ENCODE measurements around the gene C1QBP. TPM values are rescaled to one million over a fixed set of nuclear protein-coding genes. Genes with fewer than 3 reads are reported as not detected.

C1QBP gene
- total and polyA plus RNA-seq, 2 of the 4 experiments (the other 2 are of a cell fraction): 172 to 173 TPM

GRCh38 chr17:5424909-5425308 lies 14.0 kb downstream of the C1QBP start:
- no peak overlapping the region for H4K8ac ChIP-seq (ENCODE audit: low read depth in 2 of 2, low read length in 2 of 2)
- H3K27me3 ChIP-seq (ENCODE audit: control insufficient read depth, insufficient read depth, low read length): no peaks in the 10 kb centered on the region
- no peak overlapping the region for H2BK20ac ChIP-seq (ENCODE audit: low read depth, low read length)
- H3K9me1 ChIP-seq (ENCODE audit: insufficient read depth, low read length): peaks cover 24% of the 10 kb centered on the region
- H2AK9ac ChIP-seq (replicated peaks; ENCODE audit: low read depth, low read length, poor library complexity): no peak overlapping the region
- no CpG with 5 or more reads among the region's 1 CpG for WGBS, 2 experiments (ENCODE audit: extremely low coverage in 2 of 2, insufficient read length in 1 of 2)
- H3K14ac ChIP-seq (replicated peaks; ENCODE audit: low read depth, low read length): no peak overlapping the region
- no peak overlapping the region for H3K56ac ChIP-seq (ENCODE audit: extremely low read depth, insufficient read depth, low read length)
- no peak overlapping the region for H3K18ac ChIP-seq (ENCODE audit: low read depth, low read length)
- peaks cover 6% of the 10 kb centered on the region; the same call in 1 of the 2 replicates for H4K20me1 ChIP-seq (ENCODE audit: insufficient read depth, low read length)
- dilution Hi-C loops (cut with HindIII; ENCODE audit: low sequenced_read_pairs, unreplicated experiment): no loop called here
- no peak for TF ChIP-seq MAFK (IDR thresholded peaks at IDR 0.05; ENCODE audit: low read depth, low read length)
- 0 out of 2 replicates have a peak, but pooled peaks have one; percentile 10 for TF ChIP-seq BHLHE40 (IDR thresholded peaks at IDR 0.05; ENCODE audit: low read depth, low read length)
- TF ChIP-seq MXI1 (IDR thresholded peaks at IDR 0.05; ENCODE audit: borderline replicate concordance, low read depth, low read length): peak; percentile 40; the same call in 1 of the 2 replicates
- peak; percentile 69 for DNase-seq
- no peak overlapping the region for H3K4me3 ChIP-seq (ENCODE audit: insufficient read depth, low read depth, low read length)
- BruUV-seq (replicated peaks): no TSS peak
- H3K27ac ChIP-seq (ENCODE audit: insufficient read depth, low read length): no peak overlapping the region
- no peak overlapping the region for H3K4ac ChIP-seq (ENCODE audit: low read depth, low read length)
- H3K23ac ChIP-seq (ENCODE audit: low read depth, low read length): no peak overlapping the region
- no peak overlapping the region for H2BK5ac ChIP-seq (ENCODE audit: low read depth, low read length, poor library complexity, severe bottlenecking)
- H2BK120ac ChIP-seq (ENCODE audit: low read depth, low read length): no peak overlapping the region
- no peaks in the 10 kb centered on the region for H3K9me3 ChIP-seq (ENCODE audit: control insufficient read depth, insufficient read depth, low read length)
- no peak overlapping the region for H4K91ac ChIP-seq (ENCODE audit: insufficient read depth, low read depth, low read length)
- H2BK15ac ChIP-seq (ENCODE audit: low read depth, low read length): no peak overlapping the region
- CTCF ChIA-PET: no interaction called here
- no peak; the same call in 1 of the 2 replicates for ATAC-seq (ENCODE audit: low read depth)
- H3K79me1 ChIP-seq (ENCODE audit: low read depth in 1 of 2, low read length in 2 of 2): peaks cover 48 to 75% of the 10 kb centered on the region in 2 experiments
- H2AK5ac ChIP-seq (ENCODE audit: low read depth, low read length): no peak overlapping the region
- no peak overlapping the region for H2AFZ ChIP-seq (replicated peaks; ENCODE audit: low read length, poor library complexity)
- in situ Hi-C loops (cut with MboI; ENCODE audit: low sequenced_read_pairs): no loop called here
- H3K9ac ChIP-seq (ENCODE audit: low read depth, low read length): no peak overlapping the region
- POLR2A ChIA-PET (ENCODE audit: unreplicated experiment): no interaction called here
- intact Hi-C loops (cut with micrococcal nuclease): no loop called here
- H3K4me2 ChIP-seq (ENCODE audit: low read depth, low read length): no peak overlapping the region
- peaks cover 45% of the 10 kb centered on the region for H3K36me3 ChIP-seq (ENCODE audit: control insufficient read depth, insufficient read depth, low read length)
- peaks cover 6% of the 10 kb centered on the region for H3K4me1 ChIP-seq (ENCODE audit: control insufficient read depth, insufficient read depth, low read length)
- no peak overlapping the region for H4K5ac ChIP-seq (ENCODE audit: low read depth, low read length)
